Mononuclear cell (primary cell): ENCODE measurements around the gene EXD1. TPM values are rescaled to one million over a fixed set of nuclear protein-coding genes. Genes with fewer than 3 reads are reported as not detected.
"Not testable (repeated sequence)": the region's sequence is repeated elsewhere in the genome, so short reads cannot be mapped to it uniquely, and the experiment has no call there.

Experiments used
- H3K27me3 ChIP-seq: 2 replicates; pipeline ENCODE4 v1.6.0; 2011; ENCODE audit warnings: low read length, control low read depth; ENCODE audit not compliant: insufficient read depth
- H3K4me1 ChIP-seq: 2 replicates; pipeline ENCODE4 v1.5.1; 2011; ENCODE audit warnings: mild to moderate bottlenecking, low read length, control low read depth; ENCODE audit not compliant: insufficient read depth
- H3K4me3 ChIP-seq: 2 replicates; pipeline ENCODE4 v1.5.1; 2011; ENCODE audit warnings: mild to moderate bottlenecking, low read length, moderate library complexity
- H3K9me3 ChIP-seq: 2 replicates; pipeline ENCODE4 v1.5.1; 2011; ENCODE audit warnings: low read depth, mild to moderate bottlenecking, control low read depth, low read length
- total RNA-seq: library from RNA; depleted of rRNA; stranded (reverse); fragments of >200 nt; gene quantifications from one replicate; pipeline ENCODE4 v1.2.3, GENCODE V29; 2012

EXD1 gene
- total RNA-seq, 1 donor: not detected

DNA sequence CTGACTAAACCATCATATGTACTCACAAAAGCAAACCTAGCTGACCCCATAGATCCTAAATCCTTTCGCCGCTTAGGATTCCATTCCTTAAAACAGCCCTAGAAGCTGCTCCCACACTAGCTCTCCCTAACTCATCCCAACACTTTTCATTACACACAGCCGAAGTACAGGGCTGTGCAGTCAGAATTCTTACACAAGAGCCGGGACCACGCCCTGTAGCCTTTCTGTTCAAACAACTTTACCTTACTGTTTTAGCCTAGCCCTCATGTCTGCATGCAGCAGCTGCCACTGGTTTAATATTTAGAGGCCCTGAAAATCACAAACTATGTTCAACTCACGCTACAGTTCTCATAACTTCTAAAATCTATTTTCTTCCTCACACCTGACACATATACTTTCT lies 95.0 kb downstream of the EXD1 start:
- not testable (repeated sequence) for H3K9me3 ChIP-seq, H3K4me1 ChIP-seq, H3K4me3 ChIP-seq, H3K27me3 ChIP-seq

- Histone ChIP-seq H3K27me3 (no peaks in the 10 kb centered on the region), H3K4me3 (no peak overlapping the region), H3K4me1 (no peaks in the 10 kb centered on the region), H3K9me3 (no peaks in the 10 kb centered on the region)
These were observed 97.1 kb downstream of the EXD1 start for GRCh38 chr15:41133454-41133853.

Other genes starting within 250 kb of the EXD1 start
- gene INO80, start 114.5 kb downstream of the EXD1 start, total RNA-seq: 27.3 TPM
- gene CHP1, start 511 bp upstream of the EXD1 start, total RNA-seq: 76.6 TPM
- 0.21 TPM for gene OIP5, start 101.8 kb upstream of the EXD1 start, total RNA-seq
- 10.0 TPM for gene NUSAP1, start 102.1 kb upstream of the EXD1 start, total RNA-seq
- 4.8 TPM for gene NDUFAF1, start 171.7 kb upstream of the EXD1 start, total RNA-seq
- gene RTF1, start 186.3 kb upstream of the EXD1 start, total RNA-seq: 40.5 TPM